Stimulated activated CD8-positive, alpha-beta memory T cell treated with anti-CD3 and anti-CD28 coated beads, Interleukin-15, amount 100 ng/mL, for 4 hours (primary cell): Measurements from ENCODE around the gene SBSN.
"Not testable (repeated sequence)": the region's sequence is repeated elsewhere in the genome, so short reads cannot be mapped to it uniquely, and the experiment has no call there.

Source experiments
- DNase-seq, 2 donors: peaks; one replicate each; pipeline ENCODE4 v3.0.0-alpha.2; 2020; ENCODE audit warnings: low read depth in 2 of 2

The SBSN gene

GRCh38 chr19:35507561-35507960, 20.6 kb downstream of the SBSN start:
- no peak for DNase-seq

- no peak for DNase-seq
These were observed 22.1 kb downstream of the SBSN start for GRCh38 chr19:35506011-35506410.

- DNase-seq = no peak
These were observed 25.4 kb downstream of the SBSN start for GRCh38 chr19:35502751-35503150.

- no peak for DNase-seq
These were observed 26.4 kb downstream of the SBSN start for GRCh38 chr19:35501684-35502083.

- DNase-seq = no peak
These were observed 27.5 kb downstream of the SBSN start for GRCh38 chr19:35500611-35501010.

- DNase-seq = no peak
These were observed 29.1 kb downstream of the SBSN start for GRCh38 chr19:35498984-35499527.

GRCh38 chr19:35498220-35498619, 29.9 kb downstream of the SBSN start:
- DNase-seq = no peak

- DNase-seq = no peak
These were observed 30.7 kb downstream of the SBSN start for GRCh38 chr19:35497406-35497805.

- DNase-seq = peak; percentile 70 to 85
These were observed 32.7 kb downstream of the SBSN start for GRCh38 chr19:35495107-35496064.

- no peak for DNase-seq
These were observed 34.1 kb downstream of the SBSN start for GRCh38 chr19:35493971-35494370.

- DNase-seq = no peak
These were observed 36.2 kb downstream of the SBSN start for GRCh38 chr19:35491836-35492360.

GRCh38 chr19:35490364-35490763, 37.7 kb downstream of the SBSN start, which contains the start of gene KRTDAP:
KRTDAP (minus strand) TSS chr19:35490464; CDS start chr19:35490442, 22 bp downstream.
- no peak for DNase-seq

- DNase-seq = no peak
These were observed 39.4 kb downstream of the SBSN start for GRCh38 chr19:35488677-35489076.

- DNase-seq = no peak
These were observed 40.4 kb downstream of the SBSN start for GRCh38 chr19:35487656-35488182.

GRCh38 chr19:35486268-35486708, 41.8 kb downstream of the SBSN start:
- no peak for DNase-seq

GRCh38 chr19:35484252-35485036, 43.7 kb downstream of the SBSN start:
- DNase-seq = no peak

- no peak for DNase-seq
These were observed 45.0 kb downstream of the SBSN start for GRCh38 chr19:35483089-35483488.

GRCh38 chr19:35478794-35479677, 49.1 kb downstream of the SBSN start:
- DNase-seq = no peak

- no peak for DNase-seq
These were observed 52.0 kb downstream of the SBSN start for GRCh38 chr19:35476149-35476548.

GRCh38 chr19:35474594-35474993, 53.5 kb downstream of the SBSN start:
- DNase-seq = not testable (repeated sequence)

- DNase-seq = no peak
These were observed 54.0 kb downstream of the SBSN start for GRCh38 chr19:35474104-35474503.
